Measurements from ENCODE around the gene ZNF681. TPM values are rescaled to one million over a fixed set of nuclear protein-coding genes. Genes with fewer than 3 reads are reported as not detected.

ZNF681 gene
- total and polyA plus RNA-seq, 2 of the 13 experiments (the other 11 are each of a cell fraction or from before 2014, with no cell fraction given), result not detected

GRCh38 chr19:23709347-23709746 is 49.3 kb downstream of the ZNF681 start (continued):
- TF ChIP-seq KIAA2018 (CRISPR knock-in tag; IDR thresholded peaks at IDR 0.05; ENCODE audit: borderline replicate concordance) (no peak), REXO4 (CRISPR knock-in tag; IDR thresholded peaks at IDR 0.05; ENCODE audit: borderline replicate concordance) (no peak), ADNP (CRISPR knock-in tag; IDR thresholded peaks at IDR 0.05) (no peak), RELA (CRISPR knock-in tag; IDR thresholded peaks at IDR 0.05) (no peak), REL (CRISPR knock-in tag; conservative IDR thresholded peaks at IDR 0.05) (no peak), ZNF839 (CRISPR knock-in tag; IDR thresholded peaks at IDR 0.05; ENCODE audit: borderline replicate concordance) (no peak), MLXIP (CRISPR knock-in tag; IDR thresholded peaks at IDR 0.05; ENCODE audit: borderline replicate concordance) (no peak)
